AG10803 (cell line): ENCODE results near the gene GRIN2A.

Source experiments
- DNase-seq: peaks from one replicate; pipeline ENCODE4 v3.0.0; 2010; ENCODE audit warnings: low read depth
- H3K4me3 ChIP-seq: 2 replicates; pipeline ENCODE4 v1.5.1; 2011; ENCODE audit warnings: mild to moderate bottlenecking, low read length, control low read depth
- TF ChIP-seq, protein P1 (sequence below): conservative IDR thresholded peaks from 2 replicates; pipeline ENCODE4 v1.5.1; 2011; ENCODE audit warnings: mild to moderate bottlenecking, low read length, control low read depth, inconsistent platforms

The GRIN2A gene

DNA sequence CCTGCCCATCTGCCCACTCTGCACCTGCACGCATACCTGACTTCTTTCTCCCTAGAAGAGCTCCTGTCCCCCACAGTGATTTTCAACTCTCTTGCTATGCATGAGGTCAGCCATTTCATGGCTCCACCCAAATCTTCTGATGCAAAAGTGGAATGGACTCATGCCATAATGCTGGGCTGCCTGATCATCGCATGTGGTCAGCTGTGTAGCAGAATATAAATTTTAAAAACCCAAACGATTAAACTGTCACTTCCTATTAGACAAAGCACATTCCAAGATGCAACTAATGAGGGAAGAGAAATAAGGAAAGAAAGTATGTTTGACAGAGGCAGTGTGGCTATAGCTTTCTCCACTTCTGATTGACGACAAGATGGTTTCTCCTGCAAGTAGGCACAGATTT, 26.1 kb downstream of the GRIN2A start:
- DNase-seq, result peak; percentile 86
- H3K4me3 ChIP-seq, result no peak overlapping the region
- TF ChIP-seq, protein P1, sequence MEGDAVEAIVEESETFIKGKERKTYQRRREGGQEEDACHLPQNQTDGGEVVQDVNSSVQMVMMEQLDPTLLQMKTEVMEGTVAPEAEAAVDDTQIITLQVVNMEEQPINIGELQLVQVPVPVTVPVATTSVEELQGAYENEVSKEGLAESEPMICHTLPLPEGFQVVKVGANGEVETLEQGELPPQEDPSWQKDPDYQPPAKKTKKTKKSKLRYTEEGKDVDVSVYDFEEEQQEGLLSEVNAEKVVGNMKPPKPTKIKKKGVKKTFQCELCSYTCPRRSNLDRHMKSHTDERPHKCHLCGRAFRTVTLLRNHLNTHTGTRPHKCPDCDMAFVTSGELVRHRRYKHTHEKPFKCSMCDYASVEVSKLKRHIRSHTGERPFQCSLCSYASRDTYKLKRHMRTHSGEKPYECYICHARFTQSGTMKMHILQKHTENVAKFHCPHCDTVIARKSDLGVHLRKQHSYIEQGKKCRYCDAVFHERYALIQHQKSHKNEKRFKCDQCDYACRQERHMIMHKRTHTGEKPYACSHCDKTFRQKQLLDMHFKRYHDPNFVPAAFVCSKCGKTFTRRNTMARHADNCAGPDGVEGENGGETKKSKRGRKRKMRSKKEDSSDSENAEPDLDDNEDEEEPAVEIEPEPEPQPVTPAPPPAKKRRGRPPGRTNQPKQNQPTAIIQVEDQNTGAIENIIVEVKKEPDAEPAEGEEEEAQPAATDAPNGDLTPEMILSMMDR, result no peak

DNA sequence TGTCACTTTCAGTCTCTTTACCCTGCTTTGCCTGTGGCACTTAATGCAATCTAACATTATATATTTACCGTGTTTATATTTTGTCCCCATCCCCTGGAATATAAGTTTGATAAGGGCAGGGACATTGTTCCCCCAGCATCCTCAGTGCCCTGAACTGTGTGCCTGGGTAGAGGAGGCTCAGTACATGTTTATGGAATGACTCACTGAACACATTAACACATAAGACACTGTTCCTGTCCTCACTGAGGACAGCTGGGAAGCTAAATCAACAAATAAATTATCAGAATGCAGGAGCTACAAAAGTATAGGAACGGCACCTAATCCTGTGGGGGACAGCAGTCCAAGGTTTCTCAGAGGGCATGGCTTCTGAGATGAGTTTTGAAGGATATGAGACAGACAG, 27.8 kb downstream of the GRIN2A start:
- TF ChIP-seq, protein P1, result no peak
- no peak for DNase-seq

DNA sequence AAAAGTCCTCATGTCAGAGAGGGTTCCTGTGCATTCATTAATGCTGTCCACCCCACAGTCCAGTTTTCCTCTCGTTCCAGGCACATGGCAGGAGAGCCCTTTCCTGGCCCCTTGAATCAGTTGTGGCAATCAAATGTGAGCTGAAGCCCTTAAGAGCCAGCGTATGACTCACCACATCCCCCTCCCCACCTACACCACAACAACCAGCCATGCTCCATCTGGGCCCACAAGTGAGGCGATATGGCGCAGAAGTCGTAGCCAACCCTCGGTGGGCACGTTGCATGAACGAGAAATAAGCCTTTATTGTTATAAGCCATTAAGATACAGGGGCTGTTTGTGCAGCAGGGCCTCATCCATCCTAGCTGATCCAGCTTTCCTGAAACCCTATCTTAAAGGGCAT, 28.2 kb downstream of the GRIN2A start:
- no peak for DNase-seq
- TF ChIP-seq, protein P1, result no peak
- H3K4me3 ChIP-seq, result no peak overlapping the region

More for the DNA sequence above, 27.8 kb downstream of the GRIN2A start:
- no peak overlapping the region for H3K4me3 ChIP-seq

DNA sequence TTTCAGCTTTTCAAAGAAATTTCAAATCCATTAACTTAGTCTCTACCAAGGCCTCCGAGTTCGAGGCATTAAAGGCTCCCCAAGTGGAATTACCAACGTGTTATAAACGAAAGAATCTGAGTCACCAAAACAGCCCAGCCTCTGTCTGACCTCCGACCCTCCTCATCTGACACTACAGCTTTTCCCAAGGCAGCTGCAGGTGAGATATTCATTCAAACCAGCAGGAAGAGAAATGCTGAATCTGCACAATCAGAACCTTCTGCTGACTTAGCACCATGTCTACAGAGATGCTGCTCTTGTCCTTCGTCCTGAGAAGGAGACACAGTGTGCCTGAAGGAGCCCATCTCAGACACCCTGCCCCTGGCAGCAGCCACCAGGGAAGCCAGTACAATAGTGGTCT, 30.5 kb downstream of the GRIN2A start:
- H3K4me3 ChIP-seq, result no peak overlapping the region
- TF ChIP-seq, protein P1, result no peak
- no peak for DNase-seq

DNA sequence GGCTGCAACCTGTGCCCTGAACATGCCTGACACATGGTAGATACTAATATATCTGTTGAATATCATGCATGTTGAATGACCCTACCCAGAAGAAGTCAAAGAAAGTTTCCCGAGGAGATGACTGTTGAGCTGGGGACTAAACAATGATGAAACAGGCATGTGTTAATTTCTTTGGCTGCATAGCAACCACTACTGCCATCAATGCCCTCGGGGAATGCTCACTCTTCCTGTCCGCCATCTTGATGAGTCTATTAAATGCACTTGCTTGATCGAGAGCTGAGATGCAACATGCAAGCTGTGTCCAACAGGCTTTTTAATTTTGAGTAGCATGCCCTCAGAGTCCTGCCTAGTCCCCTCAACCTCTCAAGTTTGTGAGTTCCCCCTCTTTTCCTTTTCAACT, 31.3 kb downstream of the GRIN2A start:
- H3K4me3 ChIP-seq, result no peak overlapping the region
- DNase-seq, result no peak
- TF ChIP-seq, protein P1, result no peak

DNA sequence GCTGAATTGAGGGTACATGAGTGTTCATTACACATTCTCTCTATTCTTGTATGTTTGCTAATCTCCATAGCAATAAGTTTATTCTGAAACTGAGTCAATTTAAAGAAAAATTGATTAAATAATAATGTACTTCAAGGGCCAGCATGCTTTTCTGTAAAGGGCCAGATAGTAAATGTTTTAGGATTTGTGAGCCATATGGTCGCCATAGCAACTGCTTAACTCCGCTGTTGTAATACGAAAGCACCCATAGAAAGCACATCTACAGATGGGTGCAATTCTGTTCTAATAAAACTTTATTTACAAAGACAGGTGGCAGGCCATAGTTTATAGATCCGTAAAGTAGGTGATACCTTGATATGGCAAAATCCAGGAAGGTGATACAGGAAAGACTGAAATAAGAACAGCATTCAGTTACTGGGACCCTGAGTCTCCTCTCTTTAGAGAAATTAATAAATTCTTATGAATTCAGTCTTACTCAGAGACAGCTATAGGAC, 36.6 kb downstream of the GRIN2A start:
- no peak for DNase-seq
- TF ChIP-seq, protein P1, result no peak
- no peak overlapping the region for H3K4me3 ChIP-seq

DNA sequence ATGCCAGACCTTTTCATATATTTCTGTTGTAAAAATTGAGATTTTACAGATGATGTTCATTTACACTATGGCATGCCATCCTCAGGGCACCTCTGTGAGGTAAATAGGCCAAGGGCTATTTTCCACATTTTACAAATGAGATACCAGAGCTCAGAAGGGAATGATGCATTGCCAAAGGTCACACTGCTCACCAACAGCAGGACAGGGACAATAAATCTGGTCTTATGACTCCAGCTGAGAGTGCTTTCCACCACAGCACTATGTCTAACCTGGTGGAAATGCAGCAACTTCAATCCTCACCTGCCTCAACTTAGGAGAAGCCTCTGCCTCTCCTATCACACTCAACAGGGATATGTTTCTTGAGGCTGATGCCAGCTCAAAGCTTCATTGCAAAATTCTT, 40.6 kb downstream of the GRIN2A start:
- no peak overlapping the region for H3K4me3 ChIP-seq
- TF ChIP-seq, protein P1, result no peak
- no peak for DNase-seq
